K562 (cell line): ENCODE measurements around the gene TP53I13. TPM values are rescaled to one million over a fixed set of nuclear protein-coding genes. Genes with fewer than 3 reads are reported as not detected.

Experiments used
- ATAC-seq: fragments of 200-7000 bp; cut with Tn5 transposase; 3 replicates; pipeline ENCODE4 v1.9.1; 2020; ENCODE audit warnings: moderate library complexity
- BruUV-seq: library from RNA; stranded (reverse); fragments of 400-500 nt; replicated peaks from 2 replicates; lab custom pipeline; 2021; lab: Mats Ljungman, UMichigan
- CTCF ChIA-PET: fragments of 300-600 bp; formaldehyde crosslinking; extraction: SDS; loops from one replicate; lab custom pipeline; 2021; ENCODE audit warnings: low intra/inter-chr PET ratio; lab: Yijun Ruan, JAX
- POLR2A ChIA-PET: fragments of 300-600, 350-650 bp; sonication (Branson Sonifier 250); formaldehyde crosslinking; extraction: SDS; loops from one replicate; lab custom pipeline; 2021; ENCODE audit warnings: antibody characterized with exemption, inconsistent platforms; lab: Yijun Ruan, JAX
- DNase-seq, 4 experiments: peaks; one replicate each; pipeline versions ENCODE4 v3.0.0 to v3.0.0-alpha.2; 2011 to 2018; ENCODE audit warnings: low spot score in 3 of 4, mixed read lengths in 3 of 4; ENCODE audit errors: extremely low read depth in 1 of 4
- FAIRE-seq: peaks from 2 replicates; lab custom pipeline; 2011; peaks lifted over from hg19 to GRCh38; lab: Jason Lieb, UNC
- H2AFZ ChIP-seq: 2 replicates; pipeline ENCODE4 v1.6.0; 2011; ENCODE audit warnings: low read depth, low read length, control low read depth, inconsistent platforms
- H3K27ac ChIP-seq: fragments of 200-600 bp; 3 replicates; pipeline ENCODE4 v1.8.0; 2011; ENCODE audit warnings: low read depth, mild to moderate bottlenecking, control low read depth, inconsistent platforms, low read length, moderate library complexity, mixed read lengths; ENCODE audit errors: extremely low read depth
- H3K27me3 ChIP-seq, 2 experiments: fragments of 300-600 bp in 1 of 2; 2 replicates in 1 of 2; 3 replicates in 1 of 2; pipeline versions ENCODE4 v1.6.0 to v1.8.0; 2011; ENCODE audit warnings: inconsistent platforms in 2 of 2, low read length in 2 of 2, mild to moderate bottlenecking in 1 of 2, mixed read lengths in 1 of 2, moderate library complexity in 1 of 2; ENCODE audit not compliant: control insufficient read depth in 2 of 2, insufficient read depth in 2 of 2
- H3K36me3 ChIP-seq: fragments of 300-600 bp; 3 replicates; pipeline ENCODE4 v1.8.0; 2011; ENCODE audit warnings: mild to moderate bottlenecking, low read length, inconsistent platforms; ENCODE audit not compliant: control insufficient read depth, insufficient read depth
- H3K4me1 ChIP-seq, 2 experiments: fragments of 200-600 bp in 1 of 2; replicated peaks in 1 of 2; 2 replicates in 1 of 2; 3 replicates in 1 of 2; pipeline versions ENCODE4 v1.5.1 to v1.8.0; 2011; ENCODE audit warnings: inconsistent platforms in 2 of 2, low read length in 2 of 2, mild to moderate bottlenecking in 1 of 2, mixed read lengths in 1 of 2, moderate library complexity in 1 of 2; ENCODE audit not compliant: control insufficient read depth in 2 of 2, insufficient read depth in 2 of 2
- H3K4me2 ChIP-seq: 2 replicates; pipeline ENCODE4 v1.6.1; 2011; ENCODE audit warnings: low read length, control low read depth, inconsistent platforms, mixed read lengths; ENCODE audit not compliant: insufficient read depth
- H3K4me3 ChIP-seq: fragments of 200-600 bp; sonication (generic), shearing (Covaris generic); 2 replicates; pipeline ENCODE4 v1.5.1; 2016; ENCODE audit warnings: control low read depth, inconsistent platforms
- H3K79me2 ChIP-seq: fragments of 200-600 bp; 3 replicates; pipeline ENCODE4 v1.8.0; 2011; ENCODE audit warnings: low read length, inconsistent platforms; ENCODE audit not compliant: control insufficient read depth, insufficient read depth
- H3K9ac ChIP-seq, 2 experiments: 2 replicates each; pipeline versions ENCODE4 v1.6.0 to v1.6.1; 2011; ENCODE audit warnings: low read depth in 2 of 2, low read length in 2 of 2, control low read depth in 1 of 2, inconsistent platforms in 1 of 2, mild to moderate bottlenecking in 1 of 2, mixed read lengths in 1 of 2; ENCODE audit not compliant: insufficient read depth in 1 of 2
- H3K9me1 ChIP-seq: one replicate; pipeline ENCODE4 v1.6.0; 2011; ENCODE audit warnings: inconsistent platforms, mild to moderate bottlenecking, low read length, moderate library complexity; ENCODE audit not compliant: control insufficient read depth, insufficient read depth
- H3K9me3 ChIP-seq: replicated peaks from 2 replicates; pipeline ENCODE4 v1.5.1; 2011; ENCODE audit warnings: low read depth, low read length, inconsistent platforms; ENCODE audit not compliant: control insufficient read depth, insufficient read depth
- H4K20me1 ChIP-seq: replicated peaks from 2 replicates; pipeline ENCODE4 v1.6.1; 2011; ENCODE audit warnings: low read length, inconsistent platforms, mixed read lengths; ENCODE audit not compliant: control insufficient read depth, insufficient read depth
- DACH1 ChIP-seq: fragments of 450-650 bp; IDR thresholded peaks from 2 replicates; pipeline ENCODE4 v1.6.1; 2018; ENCODE audit not compliant: partially characterized antibody
- DMBX1 ChIP-seq: fragments of 250-450 bp; sonication (Bioruptor Pico); IDR thresholded peaks from 2 replicates; pipeline ENCODE4 v1.8.0; 2022; ENCODE audit warnings: inconsistent platforms, mild to moderate bottlenecking, moderate library complexity, borderline replicate concordance
- HDGF ChIP-seq: fragments of 450-650 bp; IDR thresholded peaks from 2 replicates; pipeline ENCODE4 v1.6.1; 2016
- SREBF1 ChIP-seq: fragments of 150-350 bp; IDR thresholded peaks from 2 replicates; pipeline ENCODE4 v1.6.1; 2014; ENCODE audit warnings: antibody characterized with exemption, low read depth, low read length, borderline replicate concordance
- SRF ChIP-seq, 2 experiments: fragments of 250-450, 450-650 bp in 1 of 2; sonication (Bioruptor Pico) in 1 of 2; sonication (generic) in 1 of 2; formaldehyde crosslinking; IDR thresholded peaks; 2 replicates each; pipeline versions ENCODE4 v1.5.0 to v1.5.1; 2020 to 2022; ENCODE audit warnings: mild to moderate bottlenecking in 1 of 2, missing genetic modification reagents in 1 of 2
- ZEB2 ChIP-seq: fragments of 450-650 bp; IDR thresholded peaks from 2 replicates; pipeline ENCODE4 v1.6.1; 2016
- WGBS: fragments of 100-300 bp; shearing (Covaris generic); methylation state at CpG from one replicate; pipeline ENCODE4 v1.1.6; 2016; ENCODE audit warnings: low coverage, mixed read lengths; ENCODE audit not compliant: insufficient coverage; ENCODE audit errors: missing lambda C conversion rate; 5-methylcytosine and 5-hydroxymethylcytosine counted together
- in situ Hi-C: fragments of 300-500 bp; cut with MboI; formaldehyde crosslinking; loops from 4 replicates; pipeline ENCODE4 v1.15.0; 2018; ENCODE audit warnings: inconsistent platforms, mixed read lengths
- intact Hi-C: fragments of 100-400 bp; cut with micrococcal nuclease; formaldehyde crosslinking; loops from 2 replicates; pipeline ENCODE4 v1.14.2; 2022
- polyA plus RNA-seq, 8 experiments: library from polyadenylated mRNA; depleted of rRNA in 4 of 8; stranded (reverse) in 5 of 8; unstranded in 3 of 8; fragments of >200 nt; fragmentation: Nextera tagmentation in 2 of 8; fragmentation: Illumina TruSeq in 1 of 8; extraction: Ambion mirVana in 2 of 8; extraction: Trizol in 1 of 8; gene quantifications; 2 replicates each; pipeline versions ENCODE4 v1.2.1 to v1.2.3, GENCODE V29; 2011 to 2014; ENCODE audit warnings: inconsistent platforms in 1 of 8, missing spikeins in 1 of 8
- total RNA-seq, 7 experiments: library from RNA; depleted of rRNA in 6 of 7; stranded (reverse); fragments of >200 nt in 6 of 7; fragmentation: Illumina TruSeq in 2 of 7; extraction: Trizol in 2 of 7; gene quantifications; 2 replicates each; pipeline versions ENCODE4 v1.2.1 to v1.2.3, GENCODE V29; 2011 to 2021; ENCODE audit warnings: low replicate concordance in 1 of 7
- TF ChIP-seq, protein P1 (sequence below): fragments of 200-600 bp; sonication (generic); IDR thresholded peaks from one replicate; pipeline ENCODE4 v1.6.1; 2012; ENCODE audit warnings: mild to moderate bottlenecking, low read depth, low read length, inconsistent platforms

Gene TP53I13
- total and polyA plus RNA-seq, 9 of the 15 experiments (the other 6 are each of a cell fraction or from before 2014, with no cell fraction given) = 0.08 to 28.3 (median 9.1) TPM

DNA sequence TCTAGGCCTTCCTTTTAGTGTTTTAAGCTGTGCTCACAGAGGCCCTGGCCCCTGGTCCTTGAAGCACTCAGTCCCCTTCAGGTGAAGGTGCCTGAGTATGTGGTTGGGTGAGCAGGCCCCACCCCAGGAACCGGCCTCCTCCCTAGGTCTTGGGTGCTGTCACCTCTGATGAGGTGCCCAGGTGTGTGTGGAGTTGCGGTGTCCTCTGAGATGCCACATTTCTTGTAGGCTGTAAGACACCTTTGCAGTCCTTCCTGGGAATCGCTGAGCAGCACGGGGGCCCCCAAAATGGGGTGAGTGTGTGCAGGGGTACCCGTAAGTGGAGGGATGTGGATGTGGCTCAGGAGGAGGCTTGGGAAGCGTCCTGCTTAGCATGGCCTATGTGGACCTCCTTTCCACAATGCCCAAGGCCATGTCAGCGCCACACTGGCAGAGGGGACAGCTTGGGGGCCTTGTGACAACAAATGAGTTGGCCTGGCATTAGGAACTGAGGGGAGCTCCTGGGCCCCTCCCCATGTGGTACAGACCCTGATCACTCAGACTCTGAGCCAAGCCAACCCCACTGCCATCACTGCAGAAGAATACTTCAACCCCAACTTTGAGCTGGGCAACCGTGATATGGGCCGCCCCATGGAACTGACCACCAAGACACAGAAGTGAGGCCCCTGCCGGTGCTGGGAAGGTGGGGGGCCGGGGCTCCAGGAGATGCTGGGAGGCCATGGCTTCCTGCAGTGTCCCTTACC is 43.0 kb downstream of the TP53I13 start:
- CTCF ChIA-PET = no interaction called here
- BruUV-seq = no TSS peak
- no peak overlapping the region for H3K9ac ChIP-seq
- H3K36me3 ChIP-seq = peaks cover 3% of the 10 kb centered on the region; the same call in 1 of the 3 replicates
- TF ChIP-seq DMBX1 = no peak
- no peak for TF ChIP-seq SRF (CRISPR knock-in tag; IDR thresholded peaks at IDR 0.05)
- no peak for TF ChIP-seq DACH1
- TF ChIP-seq HDGF = no peak
- no peak for TF ChIP-seq SREBF1
- TF ChIP-seq ZEB2 = no peak
- TF ChIP-seq, protein P1, sequence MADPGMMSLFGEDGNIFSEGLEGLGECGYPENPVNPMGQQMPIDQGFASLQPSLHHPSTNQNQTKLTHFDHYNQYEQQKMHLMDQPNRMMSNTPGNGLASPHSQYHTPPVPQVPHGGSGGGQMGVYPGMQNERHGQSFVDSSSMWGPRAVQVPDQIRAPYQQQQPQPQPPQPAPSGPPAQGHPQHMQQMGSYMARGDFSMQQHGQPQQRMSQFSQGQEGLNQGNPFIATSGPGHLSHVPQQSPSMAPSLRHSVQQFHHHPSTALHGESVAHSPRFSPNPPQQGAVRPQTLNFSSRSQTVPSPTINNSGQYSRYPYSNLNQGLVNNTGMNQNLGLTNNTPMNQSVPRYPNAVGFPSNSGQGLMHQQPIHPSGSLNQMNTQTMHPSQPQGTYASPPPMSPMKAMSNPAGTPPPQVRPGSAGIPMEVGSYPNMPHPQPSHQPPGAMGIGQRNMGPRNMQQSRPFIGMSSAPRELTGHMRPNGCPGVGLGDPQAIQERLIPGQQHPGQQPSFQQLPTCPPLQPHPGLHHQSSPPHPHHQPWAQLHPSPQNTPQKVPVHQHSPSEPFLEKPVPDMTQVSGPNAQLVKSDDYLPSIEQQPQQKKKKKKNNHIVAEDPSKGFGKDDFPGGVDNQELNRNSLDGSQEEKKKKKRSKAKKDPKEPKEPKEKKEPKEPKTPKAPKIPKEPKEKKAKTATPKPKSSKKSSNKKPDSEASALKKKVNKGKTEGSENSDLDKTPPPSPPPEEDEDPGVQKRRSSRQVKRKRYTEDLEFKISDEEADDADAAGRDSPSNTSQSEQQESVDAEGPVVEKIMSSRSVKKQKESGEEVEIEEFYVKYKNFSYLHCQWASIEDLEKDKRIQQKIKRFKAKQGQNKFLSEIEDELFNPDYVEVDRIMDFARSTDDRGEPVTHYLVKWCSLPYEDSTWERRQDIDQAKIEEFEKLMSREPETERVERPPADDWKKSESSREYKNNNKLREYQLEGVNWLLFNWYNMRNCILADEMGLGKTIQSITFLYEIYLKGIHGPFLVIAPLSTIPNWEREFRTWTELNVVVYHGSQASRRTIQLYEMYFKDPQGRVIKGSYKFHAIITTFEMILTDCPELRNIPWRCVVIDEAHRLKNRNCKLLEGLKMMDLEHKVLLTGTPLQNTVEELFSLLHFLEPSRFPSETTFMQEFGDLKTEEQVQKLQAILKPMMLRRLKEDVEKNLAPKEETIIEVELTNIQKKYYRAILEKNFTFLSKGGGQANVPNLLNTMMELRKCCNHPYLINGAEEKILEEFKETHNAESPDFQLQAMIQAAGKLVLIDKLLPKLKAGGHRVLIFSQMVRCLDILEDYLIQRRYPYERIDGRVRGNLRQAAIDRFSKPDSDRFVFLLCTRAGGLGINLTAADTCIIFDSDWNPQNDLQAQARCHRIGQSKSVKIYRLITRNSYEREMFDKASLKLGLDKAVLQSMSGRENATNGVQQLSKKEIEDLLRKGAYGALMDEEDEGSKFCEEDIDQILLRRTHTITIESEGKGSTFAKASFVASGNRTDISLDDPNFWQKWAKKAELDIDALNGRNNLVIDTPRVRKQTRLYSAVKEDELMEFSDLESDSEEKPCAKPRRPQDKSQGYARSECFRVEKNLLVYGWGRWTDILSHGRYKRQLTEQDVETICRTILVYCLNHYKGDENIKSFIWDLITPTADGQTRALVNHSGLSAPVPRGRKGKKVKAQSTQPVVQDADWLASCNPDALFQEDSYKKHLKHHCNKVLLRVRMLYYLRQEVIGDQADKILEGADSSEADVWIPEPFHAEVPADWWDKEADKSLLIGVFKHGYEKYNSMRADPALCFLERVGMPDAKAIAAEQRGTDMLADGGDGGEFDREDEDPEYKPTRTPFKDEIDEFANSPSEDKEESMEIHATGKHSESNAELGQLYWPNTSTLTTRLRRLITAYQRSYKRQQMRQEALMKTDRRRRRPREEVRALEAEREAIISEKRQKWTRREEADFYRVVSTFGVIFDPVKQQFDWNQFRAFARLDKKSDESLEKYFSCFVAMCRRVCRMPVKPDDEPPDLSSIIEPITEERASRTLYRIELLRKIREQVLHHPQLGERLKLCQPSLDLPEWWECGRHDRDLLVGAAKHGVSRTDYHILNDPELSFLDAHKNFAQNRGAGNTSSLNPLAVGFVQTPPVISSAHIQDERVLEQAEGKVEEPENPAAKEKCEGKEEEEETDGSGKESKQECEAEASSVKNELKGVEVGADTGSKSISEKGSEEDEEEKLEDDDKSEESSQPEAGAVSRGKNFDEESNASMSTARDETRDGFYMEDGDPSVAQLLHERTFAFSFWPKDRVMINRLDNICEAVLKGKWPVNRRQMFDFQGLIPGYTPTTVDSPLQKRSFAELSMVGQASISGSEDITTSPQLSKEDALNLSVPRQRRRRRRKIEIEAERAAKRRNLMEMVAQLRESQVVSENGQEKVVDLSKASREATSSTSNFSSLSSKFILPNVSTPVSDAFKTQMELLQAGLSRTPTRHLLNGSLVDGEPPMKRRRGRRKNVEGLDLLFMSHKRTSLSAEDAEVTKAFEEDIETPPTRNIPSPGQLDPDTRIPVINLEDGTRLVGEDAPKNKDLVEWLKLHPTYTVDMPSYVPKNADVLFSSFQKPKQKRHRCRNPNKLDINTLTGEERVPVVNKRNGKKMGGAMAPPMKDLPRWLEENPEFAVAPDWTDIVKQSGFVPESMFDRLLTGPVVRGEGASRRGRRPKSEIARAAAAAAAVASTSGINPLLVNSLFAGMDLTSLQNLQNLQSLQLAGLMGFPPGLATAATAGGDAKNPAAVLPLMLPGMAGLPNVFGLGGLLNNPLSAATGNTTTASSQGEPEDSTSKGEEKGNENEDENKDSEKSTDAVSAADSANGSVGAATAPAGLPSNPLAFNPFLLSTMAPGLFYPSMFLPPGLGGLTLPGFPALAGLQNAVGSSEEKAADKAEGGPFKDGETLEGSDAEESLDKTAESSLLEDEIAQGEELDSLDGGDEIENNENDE = no peak
- no peaks in the 10 kb centered on the region; the same call in 1 of the 2 replicates for H4K20me1 ChIP-seq
- H3K27ac ChIP-seq = no peak overlapping the region
- peaks cover 12 to 45% of the 10 kb centered on the region in 2 experiments; a peak in 4 of 5 replicates for H3K4me1 ChIP-seq
- intact Hi-C loops (loop anchor here (10.0 kb wide), 1 partner anchor 467 kb away; no protein-coding TSS in a partner anchor), in situ Hi-C loops (no loop called here)
- H2AFZ ChIP-seq = no peak overlapping the region
- peaks cover 7% of the 10 kb centered on the region for H3K9me1 ChIP-seq
- FAIRE-seq = no peak
- no peaks in the 10 kb centered on the region for H3K79me2 ChIP-seq
- no peaks in the 10 kb centered on the region for H3K27me3 ChIP-seq
- no peak overlapping the region for H3K4me2 ChIP-seq
- no peak for DNase-seq
- 88% methylated on average over 11 of the region's 11 CpGs for WGBS
- no peaks in the 10 kb centered on the region for H3K9me3 ChIP-seq
- H3K4me3 ChIP-seq = no peak overlapping the region
- POLR2A ChIA-PET = interaction anchor here (0.6 to 1.2 kb wide), 2 partner anchors 12 to 15 kb away, joined by 3 to 4 read pairs; no protein-coding TSS in a partner anchor
- ATAC-seq = no peak
